ENCODE data around the gene BUD31. TPM values are rescaled to one million over a fixed set of nuclear protein-coding genes. Genes with fewer than 3 reads are reported as not detected.

BUD31 gene
- total RNA-seq, 4 donors from 2014 or later: 44.7 to 82.0 (median 58.4) TPM

DNA sequence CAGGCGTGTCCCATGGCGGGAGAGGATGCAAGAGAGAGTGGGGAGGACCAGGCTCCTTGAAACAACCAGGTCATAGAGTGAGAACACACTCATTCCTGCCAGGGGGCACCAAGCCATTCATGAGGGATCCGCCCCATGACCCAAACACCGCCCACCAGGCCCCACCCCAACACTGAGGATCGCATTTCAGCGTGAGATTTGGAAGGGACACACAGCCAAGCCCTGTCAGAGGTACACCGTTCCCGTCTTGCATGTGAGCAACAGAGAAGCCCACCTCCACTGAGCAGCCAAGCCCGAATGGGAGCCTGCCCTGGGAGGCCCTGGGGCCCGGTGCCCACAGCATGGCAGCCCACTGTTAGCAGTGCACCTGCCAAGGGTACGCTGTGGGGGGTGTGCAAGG, 42.1 kb upstream of the BUD31 start:
- H3K27me3 ChIP-seq: no peaks in the 10 kb centered on the region
- no peaks in the 10 kb centered on the region for H3K9me3 ChIP-seq
- no peaks in the 10 kb centered on the region for H3K4me1 ChIP-seq
- peaks cover 0 to 70% (median 0%) of the 10 kb centered on the region in 3 donors for H3K36me3 ChIP-seq
- no peak overlapping the region for H3K4me3 ChIP-seq
- TF ChIP-seq, protein P1, sequence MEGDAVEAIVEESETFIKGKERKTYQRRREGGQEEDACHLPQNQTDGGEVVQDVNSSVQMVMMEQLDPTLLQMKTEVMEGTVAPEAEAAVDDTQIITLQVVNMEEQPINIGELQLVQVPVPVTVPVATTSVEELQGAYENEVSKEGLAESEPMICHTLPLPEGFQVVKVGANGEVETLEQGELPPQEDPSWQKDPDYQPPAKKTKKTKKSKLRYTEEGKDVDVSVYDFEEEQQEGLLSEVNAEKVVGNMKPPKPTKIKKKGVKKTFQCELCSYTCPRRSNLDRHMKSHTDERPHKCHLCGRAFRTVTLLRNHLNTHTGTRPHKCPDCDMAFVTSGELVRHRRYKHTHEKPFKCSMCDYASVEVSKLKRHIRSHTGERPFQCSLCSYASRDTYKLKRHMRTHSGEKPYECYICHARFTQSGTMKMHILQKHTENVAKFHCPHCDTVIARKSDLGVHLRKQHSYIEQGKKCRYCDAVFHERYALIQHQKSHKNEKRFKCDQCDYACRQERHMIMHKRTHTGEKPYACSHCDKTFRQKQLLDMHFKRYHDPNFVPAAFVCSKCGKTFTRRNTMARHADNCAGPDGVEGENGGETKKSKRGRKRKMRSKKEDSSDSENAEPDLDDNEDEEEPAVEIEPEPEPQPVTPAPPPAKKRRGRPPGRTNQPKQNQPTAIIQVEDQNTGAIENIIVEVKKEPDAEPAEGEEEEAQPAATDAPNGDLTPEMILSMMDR (IDR thresholded peaks at IDR 0.05): no peak
- TF ChIP-seq POLR2A (IDR thresholded peaks at IDR 0.05): no peak
- no peak for DNase-seq
- H3K27ac ChIP-seq: no peak overlapping the region

DNA sequence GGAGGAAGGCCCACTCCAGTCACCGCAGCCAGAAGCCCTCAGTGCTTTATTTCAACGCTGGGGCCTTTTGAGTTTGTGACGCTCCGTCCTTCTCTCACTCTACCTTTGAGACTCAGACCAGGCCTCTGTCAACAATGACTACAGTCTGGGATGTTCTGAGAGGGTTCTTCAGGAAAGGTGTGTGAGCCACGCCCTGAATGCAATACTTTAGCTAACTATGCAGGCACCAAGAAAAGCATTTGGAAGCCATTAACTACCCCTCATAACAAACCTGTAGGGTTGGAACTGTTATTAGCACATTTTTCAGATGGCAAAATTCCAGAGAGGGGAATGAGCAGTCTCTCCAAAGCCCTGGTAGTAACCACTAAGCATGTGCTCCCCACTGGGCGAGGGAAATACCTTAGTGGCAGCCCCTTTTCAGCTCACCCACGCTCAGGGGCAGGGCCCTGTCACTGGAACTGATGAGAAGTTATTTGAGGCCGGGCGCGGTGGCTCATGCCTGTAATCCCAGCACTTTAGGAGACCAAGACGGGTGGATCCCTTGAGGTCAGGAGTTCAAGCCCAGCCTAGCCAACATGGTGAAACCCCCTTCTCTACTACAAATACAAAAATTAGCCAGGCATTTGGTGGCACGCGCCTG, 39.9 kb upstream of the BUD31 start:
- Histone ChIP-seq H3K27ac (no peak overlapping the region), H3K9me3 (no peaks in the 10 kb centered on the region), H3K4me1 (peaks cover 0 to 2% (median 0%) of the 10 kb centered on the region in 4 donors), H3K36me3 (peaks cover 0 to 48% (median 0%) of the 10 kb centered on the region in 3 donors), H3K4me3 (no peak overlapping the region), H3K27me3 (no peaks in the 10 kb centered on the region)
- TF ChIP-seq POLR2A (IDR thresholded peaks at IDR 0.05): no peak
- TF ChIP-seq, protein P1 (IDR thresholded peaks at IDR 0.05): no peak
- no peak for DNase-seq

DNA sequence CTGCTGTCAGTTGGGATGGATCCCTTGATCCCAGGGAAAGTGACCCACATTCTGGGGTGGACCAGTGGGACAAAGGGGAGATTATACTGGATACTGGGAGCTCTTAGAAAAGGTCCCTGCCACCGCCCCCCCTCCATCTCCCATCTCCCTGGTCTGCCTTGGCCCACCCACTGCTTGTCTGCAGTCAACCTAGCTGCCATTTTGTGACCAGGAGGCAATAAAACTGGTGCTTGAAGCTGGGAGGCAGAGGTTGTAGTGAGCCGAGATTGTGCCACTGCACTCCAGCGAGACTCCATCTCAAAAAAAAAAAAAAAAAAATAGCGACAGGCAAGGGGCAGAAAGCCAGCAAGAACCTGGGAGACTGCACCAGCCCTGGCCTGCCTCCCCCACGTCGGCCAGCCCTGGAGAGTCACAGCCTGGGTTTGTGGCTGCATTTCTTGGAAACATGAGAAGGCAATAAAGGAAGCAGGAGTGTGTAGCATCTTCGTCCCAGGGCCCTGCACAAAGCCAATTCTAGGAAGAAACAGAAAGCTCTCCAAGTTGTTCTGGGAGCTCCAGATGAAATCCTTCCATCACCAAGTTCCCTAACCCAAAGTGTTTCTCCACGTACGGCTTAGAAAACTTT, 38.9 kb upstream of the BUD31 start:
- Histone ChIP-seq H3K27ac (no peak overlapping the region), H3K27me3 (no peaks in the 10 kb centered on the region), H3K4me3 (no peak overlapping the region), H3K4me1 (peaks cover 0 to 7% (median 0%) of the 10 kb centered on the region in 4 donors), H3K9me3 (no peaks in the 10 kb centered on the region), H3K36me3 (peaks cover 0 to 37% (median 0%) of the 10 kb centered on the region in 3 donors)
- DNase-seq: no peak
- no peak for TF ChIP-seq POLR2A (IDR thresholded peaks at IDR 0.05)
- TF ChIP-seq, protein P1 (IDR thresholded peaks at IDR 0.05): no peak

DNA sequence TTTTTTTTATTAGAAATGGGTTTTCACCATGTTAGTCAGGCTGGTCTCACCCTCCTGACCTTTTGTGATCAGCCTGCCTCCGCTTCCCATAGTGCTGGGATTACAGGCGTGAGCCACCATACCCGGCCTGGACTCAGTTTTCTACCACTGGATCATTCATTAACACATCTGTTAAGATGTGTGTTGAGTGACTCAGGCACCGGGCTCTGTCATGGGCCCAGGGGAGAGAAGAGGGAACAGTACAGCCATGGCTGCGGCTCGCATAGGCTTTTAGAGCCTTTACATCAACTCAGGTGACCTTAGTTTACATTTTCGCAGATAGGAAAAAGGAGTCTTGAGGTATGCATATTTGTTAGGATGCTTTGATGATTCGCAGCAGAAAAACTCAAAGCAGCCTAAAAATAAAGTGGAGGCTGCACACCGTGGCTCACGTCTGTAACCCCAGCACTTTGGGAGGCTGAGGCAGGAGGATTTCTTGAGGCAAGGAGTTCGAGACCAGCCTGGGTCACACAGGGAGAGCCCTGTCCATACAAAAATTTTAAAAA, 37.3 kb upstream of the BUD31 start:
- DNase-seq: no peak
- TF ChIP-seq, protein P1 (IDR thresholded peaks at IDR 0.05): no peak
- no peak for TF ChIP-seq POLR2A (IDR thresholded peaks at IDR 0.05)
- H3K4me1 ChIP-seq: peaks cover 0 to 10% (median 4%) of the 10 kb centered on the region in 4 donors
- no peak overlapping the region for H3K27ac ChIP-seq
- H3K27me3 ChIP-seq: no peaks in the 10 kb centered on the region
- peaks cover 0 to 22% (median 0%) of the 10 kb centered on the region in 3 donors for H3K36me3 ChIP-seq
- H3K4me3 ChIP-seq: no peak overlapping the region
- H3K9me3 ChIP-seq: no peaks in the 10 kb centered on the region

DNA sequence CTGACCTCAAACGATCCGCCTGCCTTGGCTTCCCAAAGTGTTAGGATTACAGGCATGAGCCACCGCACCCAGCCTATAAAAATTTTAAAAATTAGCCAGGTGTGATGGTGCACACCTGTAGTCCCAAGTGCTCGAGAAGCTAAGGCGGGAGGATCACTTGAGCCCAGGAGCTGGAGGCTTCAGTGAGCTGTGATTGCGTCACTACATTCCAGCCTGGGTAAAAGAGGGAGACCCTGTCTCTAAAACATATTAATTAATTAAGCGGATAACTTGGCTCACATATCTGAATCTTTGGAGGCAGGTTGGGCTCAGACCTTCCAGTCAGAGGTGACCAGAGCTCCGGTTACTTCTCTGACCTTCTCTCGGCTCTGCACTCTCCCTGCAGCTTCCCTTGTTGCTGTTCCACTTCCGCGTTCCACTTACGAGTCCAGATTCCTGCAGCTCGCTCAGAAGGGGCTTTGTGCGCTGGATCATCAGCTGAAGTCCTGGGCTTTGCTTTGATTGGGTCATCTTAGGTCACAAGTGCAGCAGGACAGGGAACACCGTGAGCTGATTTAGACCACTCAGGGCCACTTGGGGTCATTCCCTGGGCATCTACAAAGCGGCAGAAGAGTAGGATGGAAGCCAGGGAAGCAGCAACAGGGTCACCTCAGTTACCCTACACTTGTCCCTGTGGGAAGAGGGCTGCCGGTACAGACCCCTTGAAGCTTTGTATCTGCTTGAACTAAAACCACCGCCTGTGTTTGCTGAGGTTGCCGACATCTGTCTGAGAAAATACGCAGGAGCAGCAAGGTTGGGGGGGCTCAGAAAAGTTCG, 36.3 kb upstream of the BUD31 start:
- Histone ChIP-seq H3K27ac (peak overlapping the region in 3 of 4 donors; percentile 11 to 72 (median 69)), H3K4me1 (peaks cover 0 to 18% (median 4%) of the 10 kb centered on the region in 4 donors), H3K36me3 (peaks cover 0 to 11% (median 0%) of the 10 kb centered on the region in 3 donors), H3K27me3 (no peaks in the 10 kb centered on the region), H3K9me3 (no peaks in the 10 kb centered on the region), H3K4me3 (peak overlapping the region in 1 of 4 donors; percentile 31)
- DNase-seq: no peak
- no peak for TF ChIP-seq POLR2A (IDR thresholded peaks at IDR 0.05)
- TF ChIP-seq, protein P1 (IDR thresholded peaks at IDR 0.05): no peak

All from Peyer's patch (tissue), 4 donors.